ENCODE measurements around the gene PEBP1. TPM values are rescaled to one million over a fixed set of nuclear protein-coding genes. Genes with fewer than 3 reads are reported as not detected.

PEBP1 gene
- total RNA-seq, 1 donor from 2014 or later = 285 TPM

GRCh38 chr12:118136559-118137003 is 657 bp downstream of the PEBP1 start:
- Mint-ChIP-seq H3K4me3 (peak overlapping the region; percentile 90), H3K27me3 (no peaks in the 10 kb centered on the region), H3K27ac (peak overlapping the region; percentile 70), H3K4me1 (ENCODE audit: unreplicated experiment) (peaks cover 29% of the 10 kb centered on the region), H3K9me3 (no peaks in the 10 kb centered on the region), H3K36me3 (peaks cover 23% of the 10 kb centered on the region)
- no peak for TF ChIP-seq CTCF (conservative IDR thresholded peaks at IDR 0.05)
- no peak for DNase-seq (ENCODE audit: extremely low spot score, unreplicated experiment)

GRCh38 chr12:118137148-118137678 is 1.3 kb downstream of the PEBP1 start:
- Mint-ChIP-seq H3K36me3 (peaks cover 22% of the 10 kb centered on the region), H3K27me3 (no peaks in the 10 kb centered on the region), H3K4me1 (ENCODE audit: unreplicated experiment) (peaks cover 23% of the 10 kb centered on the region), H3K4me3 (peak overlapping the region; percentile 90), H3K9me3 (no peaks in the 10 kb centered on the region), H3K27ac (peak overlapping the region; percentile 70)
- TF ChIP-seq CTCF (conservative IDR thresholded peaks at IDR 0.05) = no peak
- no peak for DNase-seq (ENCODE audit: extremely low spot score, unreplicated experiment)

GRCh38 chr12:118140825-118141224 is 4.9 kb downstream of the PEBP1 start:
- peaks cover 17% of the 10 kb centered on the region for H3K4me1 Mint-ChIP-seq (ENCODE audit: unreplicated experiment)
- H3K36me3 Mint-ChIP-seq = peaks cover 43% of the 10 kb centered on the region
- no peak for TF ChIP-seq CTCF (conservative IDR thresholded peaks at IDR 0.05)
- H3K4me3 Mint-ChIP-seq = no peak overlapping the region
- H3K27me3 Mint-ChIP-seq = no peaks in the 10 kb centered on the region
- H3K27ac Mint-ChIP-seq = no peak overlapping the region
- no peak for DNase-seq (ENCODE audit: extremely low spot score, unreplicated experiment)
- no peaks in the 10 kb centered on the region for H3K9me3 Mint-ChIP-seq

GRCh38 chr12:118144499-118144898 is 8.6 kb downstream of the PEBP1 start:
- DNase-seq (ENCODE audit: extremely low spot score, unreplicated experiment) = no peak
- H3K4me1 Mint-ChIP-seq (ENCODE audit: unreplicated experiment) = peaks cover 3% of the 10 kb centered on the region
- no peak for TF ChIP-seq CTCF (conservative IDR thresholded peaks at IDR 0.05)
- H3K27ac Mint-ChIP-seq = no peak overlapping the region
- no peaks in the 10 kb centered on the region for H3K27me3 Mint-ChIP-seq
- H3K4me3 Mint-ChIP-seq = no peak overlapping the region
- peaks cover 48% of the 10 kb centered on the region for H3K36me3 Mint-ChIP-seq
- H3K9me3 Mint-ChIP-seq = no peaks in the 10 kb centered on the region

GRCh38 chr12:118145113-118145797 is 9.3 kb downstream of the PEBP1 start:
- no peak overlapping the region for H3K4me3 Mint-ChIP-seq
- peaks cover 41% of the 10 kb centered on the region for H3K36me3 Mint-ChIP-seq
- no peaks in the 10 kb centered on the region for H3K27me3 Mint-ChIP-seq

More at GRCh38 chr12:118145113-118145797, 9.3 kb downstream of the PEBP1 start:
- DNase-seq (ENCODE audit: extremely low spot score, unreplicated experiment) = no peak
- TF ChIP-seq CTCF (conservative IDR thresholded peaks at IDR 0.05) = no peak
- H3K4me1 Mint-ChIP-seq (ENCODE audit: unreplicated experiment) = no peaks in the 10 kb centered on the region
- H3K27ac Mint-ChIP-seq = no peak overlapping the region
- H3K9me3 Mint-ChIP-seq = no peaks in the 10 kb centered on the region
